Measurements from ENCODE around the gene ATP10A. TPM values are rescaled to one million over a fixed set of nuclear protein-coding genes. Genes with fewer than 3 reads are reported as not detected.

Gene ATP10A
- total RNA-seq, 1 experiment from 2014 or later = 3.9 TPM

DNA sequence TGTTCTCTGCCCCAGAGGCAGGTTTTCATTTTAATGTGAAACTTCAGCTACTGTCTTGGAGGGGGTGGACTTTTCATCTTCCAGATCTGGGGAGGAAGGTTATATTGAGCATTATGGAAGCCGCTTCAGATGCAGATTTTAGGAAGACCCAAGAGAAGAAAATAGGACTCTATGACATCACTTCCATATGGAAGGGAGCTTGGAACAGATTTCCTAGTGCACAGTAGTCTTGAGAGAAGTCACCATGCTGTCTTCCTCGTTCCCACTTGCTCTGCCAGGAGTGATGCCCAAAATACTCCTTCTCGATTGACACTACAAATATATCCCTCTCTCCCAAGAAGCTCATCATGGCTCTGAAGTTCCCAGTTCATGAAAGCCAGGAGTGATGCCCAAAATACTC lies 197.2 kb downstream of the ATP10A start:
- TF ChIP-seq, protein P1, sequence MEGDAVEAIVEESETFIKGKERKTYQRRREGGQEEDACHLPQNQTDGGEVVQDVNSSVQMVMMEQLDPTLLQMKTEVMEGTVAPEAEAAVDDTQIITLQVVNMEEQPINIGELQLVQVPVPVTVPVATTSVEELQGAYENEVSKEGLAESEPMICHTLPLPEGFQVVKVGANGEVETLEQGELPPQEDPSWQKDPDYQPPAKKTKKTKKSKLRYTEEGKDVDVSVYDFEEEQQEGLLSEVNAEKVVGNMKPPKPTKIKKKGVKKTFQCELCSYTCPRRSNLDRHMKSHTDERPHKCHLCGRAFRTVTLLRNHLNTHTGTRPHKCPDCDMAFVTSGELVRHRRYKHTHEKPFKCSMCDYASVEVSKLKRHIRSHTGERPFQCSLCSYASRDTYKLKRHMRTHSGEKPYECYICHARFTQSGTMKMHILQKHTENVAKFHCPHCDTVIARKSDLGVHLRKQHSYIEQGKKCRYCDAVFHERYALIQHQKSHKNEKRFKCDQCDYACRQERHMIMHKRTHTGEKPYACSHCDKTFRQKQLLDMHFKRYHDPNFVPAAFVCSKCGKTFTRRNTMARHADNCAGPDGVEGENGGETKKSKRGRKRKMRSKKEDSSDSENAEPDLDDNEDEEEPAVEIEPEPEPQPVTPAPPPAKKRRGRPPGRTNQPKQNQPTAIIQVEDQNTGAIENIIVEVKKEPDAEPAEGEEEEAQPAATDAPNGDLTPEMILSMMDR (conservative IDR thresholded peaks at IDR 0.05) = no peak
- no peak overlapping the region for H3K4ac ChIP-seq (ENCODE audit: low read depth, low read length)
- H3K4me1 ChIP-seq (ENCODE audit: insufficient read depth, low read length) = peaks cover 27% of the 10 kb centered on the region
- no peaks in the 10 kb centered on the region for H3K79me1 ChIP-seq (ENCODE audit: insufficient read depth, low read depth, low read length, poor library complexity, severe bottlenecking)
- H3K4me2 ChIP-seq (ENCODE audit: insufficient read depth, insufficient read length, low read length) = no peak overlapping the region
- no peak overlapping the region for H2BK15ac ChIP-seq (ENCODE audit: low read depth, low read length)
- no peaks in the 10 kb centered on the region for H3K23me2 ChIP-seq (ENCODE audit: insufficient read length, low read depth, low read length, poor library complexity, severe bottlenecking)
- no peak overlapping the region for H3K27ac ChIP-seq (ENCODE audit: insufficient read length, low read depth, low read length)
- H2AK5ac ChIP-seq (ENCODE audit: insufficient read length, low read length) = no peak overlapping the region
- no peak overlapping the region for H3K23ac ChIP-seq (ENCODE audit: insufficient read length, low read depth, low read length)
- WGBS (ENCODE audit: extremely low coverage, insufficient read length, low lambda C conversion rate) = no CpG with 5 or more reads among the region's 3 CpGs
- no peak overlapping the region for H3K4me3 Mint-ChIP-seq
- no peak overlapping the region for H2BK120ac ChIP-seq (ENCODE audit: low read depth, low read length, poor library complexity, severe bottlenecking)
- no peaks in the 10 kb centered on the region for H3K79me2 ChIP-seq (ENCODE audit: insufficient read depth, low read length)
- H3K9me3 Mint-ChIP-seq = no peaks in the 10 kb centered on the region
- H3K14ac ChIP-seq (ENCODE audit: insufficient read depth, low read length) = no peak overlapping the region
- H3K27me3 Mint-ChIP-seq (ENCODE audit: low read depth) = peaks cover 32% of the 10 kb centered on the region
- H4K91ac ChIP-seq (ENCODE audit: insufficient read length, low read depth, low read length) = no peak overlapping the region
- H3K27ac Mint-ChIP-seq = no peak overlapping the region
- no peak overlapping the region for H3K9ac ChIP-seq (ENCODE audit: extremely low read depth, insufficient read length, low read length)
- H3K18ac ChIP-seq (ENCODE audit: insufficient read length, low read depth, low read length) = no peak overlapping the region
- no peak overlapping the region for H2BK5ac ChIP-seq (ENCODE audit: insufficient read length, low read length)
- H3K9me3 ChIP-seq (ENCODE audit: control insufficient read depth, low read depth, low read length) = no peaks in the 10 kb centered on the region
- H3T11ph ChIP-seq (ENCODE audit: low read length) = no peak overlapping the region
- H2BK20ac ChIP-seq (ENCODE audit: low read depth, low read length, poor library complexity, severe bottlenecking) = no peak overlapping the region
- no peak overlapping the region for H2BK12ac ChIP-seq (ENCODE audit: insufficient read length, low read depth, low read length)
- no peaks in the 10 kb centered on the region for H3K27me3 ChIP-seq (ENCODE audit: insufficient read depth, low read length)
- H4K5ac ChIP-seq (ENCODE audit: insufficient read length, low read depth, low read length) = no peak overlapping the region
- H3K56ac ChIP-seq (ENCODE audit: insufficient read length, low read depth, low read length) = no peak overlapping the region
- no peak overlapping the region for H2AFZ ChIP-seq (ENCODE audit: low read length)
- DNase-seq = no peak
- peaks cover 49 to 50% of the 10 kb centered on the region in 2 experiments for H3K4me1 Mint-ChIP-seq
- H3K36me3 Mint-ChIP-seq (ENCODE audit: insufficient read depth in 1 of 3, low read depth in 3 of 3) = no peaks in the 10 kb centered on the region
- H4K20me1 ChIP-seq (ENCODE audit: control insufficient read depth, insufficient read depth, insufficient read length) = no peaks in the 10 kb centered on the region
- no peak overlapping the region for H4K8ac ChIP-seq (replicated peaks; ENCODE audit: insufficient read length, low read depth, low read length)
